Osteocyte (in vitro differentiated cells): ENCODE results near the gene CHRNA5. TPM values are rescaled to one million over a fixed set of nuclear protein-coding genes. Genes with fewer than 3 reads are reported as not detected.

ENCODE experiments used
- DNase-seq: peaks from one replicate; pipeline ENCODE4 v3.0.0; 2021; ENCODE audit warnings: mixed read lengths; ENCODE audit not compliant: unreplicated experiment; ENCODE audit errors: extremely low spot score
- H3K27ac Mint-ChIP-seq: one replicate; pipeline ENCODE4 v1.8.0; 2021; ENCODE audit warnings: mild to moderate bottlenecking, mixed read lengths; ENCODE audit not compliant: unreplicated experiment
- H3K27me3 Mint-ChIP-seq: one replicate; pipeline ENCODE4 v1.8.0; 2021; ENCODE audit warnings: mixed read lengths; ENCODE audit not compliant: unreplicated experiment
- H3K36me3 Mint-ChIP-seq: one replicate; pipeline ENCODE4 v1.8.0; 2021; ENCODE audit warnings: mixed read lengths; ENCODE audit not compliant: unreplicated experiment
- H3K4me1 Mint-ChIP-seq: one replicate; pipeline ENCODE4 v1.8.0; 2021; ENCODE audit warnings: mixed read lengths; ENCODE audit not compliant: unreplicated experiment
- H3K4me3 Mint-ChIP-seq: one replicate; pipeline ENCODE4 v1.8.0; 2021; ENCODE audit warnings: mild to moderate bottlenecking, moderate library complexity, mixed read lengths; ENCODE audit not compliant: unreplicated experiment
- H3K9me3 Mint-ChIP-seq: one replicate; pipeline ENCODE4 v1.8.0; 2021; ENCODE audit warnings: mixed read lengths; ENCODE audit not compliant: unreplicated experiment
- CTCF ChIP-seq: fragments of 200-600 bp; sonication (generic); IDR thresholded peaks from 2 replicates; pipeline ENCODE4 v1.5.0; 2021; ENCODE audit warnings: antibody characterized with exemption, mild to moderate bottlenecking, moderate library complexity
- total RNA-seq: library from RNA; stranded (reverse); gene quantifications from 2 replicates; pipeline ENCODE4 v1.2.1, GENCODE V29; 2021

Gene CHRNA5
- total RNA-seq, 1 donor from 2014 or later = 1.1 TPM

- Mint-ChIP-seq H3K4me3 (no peak overlapping the region), H3K9me3 (no peaks in the 10 kb centered on the region), H3K27ac (no peak overlapping the region), H3K27me3 (peaks cover 22% of the 10 kb centered on the region), H3K4me1 (peaks cover 8% of the 10 kb centered on the region), H3K36me3 (no peaks in the 10 kb centered on the region)
- no peak for DNase-seq
- TF ChIP-seq CTCF = peak; percentile 81
These were observed 73.5 kb downstream of the CHRNA5 start for GRCh38 chr15:78638658-78639314.

GRCh38 chr15:78640527-78641101 is 75.3 kb downstream of the CHRNA5 start:
- Mint-ChIP-seq H3K4me1 (peaks cover 8% of the 10 kb centered on the region), H3K36me3 (no peaks in the 10 kb centered on the region), H3K27me3 (peaks cover 24% of the 10 kb centered on the region), H3K27ac (no peak overlapping the region), H3K9me3 (no peaks in the 10 kb centered on the region), H3K4me3 (peak overlapping the region; percentile 60)
- TF ChIP-seq CTCF = no peak
- DNase-seq = no peak

DNA sequence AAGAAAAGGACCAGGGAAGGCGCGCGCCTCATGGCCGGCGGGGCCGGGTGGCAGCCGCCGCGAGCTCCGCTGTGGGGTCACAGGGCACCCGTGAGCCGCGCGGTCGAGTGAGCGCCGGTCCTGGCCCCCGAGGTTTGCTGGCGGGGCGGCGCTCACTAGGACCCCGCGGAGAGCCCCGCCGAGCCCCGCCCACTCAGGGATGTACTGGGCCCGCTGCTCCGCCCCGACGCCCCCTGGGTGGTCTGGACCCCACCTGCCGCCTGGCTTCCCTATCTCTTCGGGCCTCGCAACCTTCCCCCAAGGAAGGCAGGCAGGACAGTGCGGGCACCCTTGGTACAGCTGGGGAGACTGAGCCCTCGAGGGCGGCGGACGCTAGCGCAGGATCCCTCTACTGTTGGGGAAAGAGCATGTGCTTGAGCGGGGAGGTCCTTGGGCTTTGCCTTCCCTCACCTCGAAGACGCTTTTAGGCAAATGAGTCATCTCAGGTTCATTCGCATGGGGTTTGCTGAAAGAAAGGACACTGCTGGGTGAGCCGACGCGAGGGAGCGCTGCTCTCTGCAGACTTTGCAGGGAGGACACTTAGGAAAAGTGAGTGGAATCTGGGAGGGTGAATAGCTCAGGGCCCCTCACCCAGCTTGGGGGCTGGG is 75.9 kb downstream of the CHRNA5 start, which contains the start of gene CHRNB4:
TSS of gene CHRNB4 (minus strand) at position 109 of the 647 bp plus-strand sequence. CDS start at position 32, 77 bp downstream.
- Mint-ChIP-seq H3K4me1 (peaks cover 8% of the 10 kb centered on the region), H3K27ac (no peak within 1 kb of the TSS), H3K27me3 (peaks cover 23% of the 10 kb centered on the region), H3K9me3 (no peaks in the 10 kb centered on the region), H3K4me3 (peak within 1 kb of the TSS; percentile 68), H3K36me3 (no peaks in the 10 kb centered on the region)
- DNase-seq = no peak
- TF ChIP-seq CTCF = no peak

GRCh38 chr15:78641749-78642275 is 76.5 kb downstream of the CHRNA5 start:
- Mint-ChIP-seq H3K27ac (no peak overlapping the region), H3K4me1 (peaks cover 8% of the 10 kb centered on the region), H3K9me3 (no peaks in the 10 kb centered on the region), H3K27me3 (peaks cover 17% of the 10 kb centered on the region), H3K4me3 (peak overlapping the region; percentile 68), H3K36me3 (no peaks in the 10 kb centered on the region)
- TF ChIP-seq CTCF = no peak
- no peak for DNase-seq

- no peak for DNase-seq
- no peak overlapping the region for H3K27ac Mint-ChIP-seq
- TF ChIP-seq CTCF = no peak
- peaks cover 13% of the 10 kb centered on the region for H3K27me3 Mint-ChIP-seq
- no peaks in the 10 kb centered on the region for H3K36me3 Mint-ChIP-seq
- H3K9me3 Mint-ChIP-seq = no peaks in the 10 kb centered on the region
- H3K4me3 Mint-ChIP-seq = no peak overlapping the region
- H3K4me1 Mint-ChIP-seq = peaks cover 8% of the 10 kb centered on the region
These were observed 77.0 kb downstream of the CHRNA5 start for GRCh38 chr15:78642331-78642730.
